Measurements from ENCODE around the gene PKN2.

Gene PKN2

GRCh38 chr1:88787023-88787903, 103.2 kb downstream of the PKN2 start:
- POLR2A ChIA-PET: no interaction called here

GRCh38 chr1:88791192-88791591, 107.1 kb downstream of the PKN2 start:
- CTCF ChIA-PET: interaction anchor here (0.6 kb wide), 1 partner anchor 193 kb away, joined by 3 read pairs; no protein-coding TSS in a partner anchor
- TF ChIP-seq PKNOX1 (IDR thresholded peaks at IDR 0.05) (no peak), ZNF384 (IDR thresholded peaks at IDR 0.05) (no peak), FOXA1 (IDR thresholded peaks at IDR 0.05) (no peak), ARNT (IDR thresholded peaks at IDR 0.05) (no peak), BHLHE40 (IDR thresholded peaks at IDR 0.05; ENCODE audit: borderline replicate concordance) (no peak), HDGF (IDR thresholded peaks at IDR 0.05; ENCODE audit: borderline replicate concordance) (no peak), LEF1 (IDR thresholded peaks at IDR 0.05; ENCODE audit: borderline replicate concordance) (no peak), NFRKB (IDR thresholded peaks at IDR 0.05) (no peak), ELF4 (IDR thresholded peaks at IDR 0.05) (no peak), SUZ12 (IDR thresholded peaks at IDR 0.05) (no peak), SP1 (IDR thresholded peaks at IDR 0.05) (no peak), FOXM1 (IDR thresholded peaks at IDR 0.05; ENCODE audit: borderline replicate concordance) (no peak), FOXK2 (IDR thresholded peaks at IDR 0.05) (no peak), L3MBTL2 (conservative IDR thresholded peaks at IDR 0.05) (no peak), CTBP1 (IDR thresholded peaks at IDR 0.05; ENCODE audit: borderline replicate concordance) (no peak), TARDBP (IDR thresholded peaks at IDR 0.05) (no peak)
- POLR2A ChIA-PET: no interaction called here
- no peak for DNase-seq (ENCODE audit: extremely low spot score)

More at GRCh38 chr1:88787023-88787903, 103.2 kb downstream of the PKN2 start:
- no peak for DNase-seq (ENCODE audit: extremely low spot score)
- TF ChIP-seq L3MBTL2 (conservative IDR thresholded peaks at IDR 0.05): no peak
- TF ChIP-seq SP1 (IDR thresholded peaks at IDR 0.05): no peak
- no peak for TF ChIP-seq CTBP1 (IDR thresholded peaks at IDR 0.05; ENCODE audit: borderline replicate concordance)
- no peak for TF ChIP-seq PKNOX1 (IDR thresholded peaks at IDR 0.05)
- TF ChIP-seq FOXA1 (IDR thresholded peaks at IDR 0.05): no peak
- TF ChIP-seq ELF4 (IDR thresholded peaks at IDR 0.05): no peak
- TF ChIP-seq FOXM1 (IDR thresholded peaks at IDR 0.05; ENCODE audit: borderline replicate concordance): no peak
- no peak for TF ChIP-seq ZNF384 (IDR thresholded peaks at IDR 0.05)
- no peak for TF ChIP-seq HDGF (IDR thresholded peaks at IDR 0.05; ENCODE audit: borderline replicate concordance)
- TF ChIP-seq SUZ12 (IDR thresholded peaks at IDR 0.05): no peak
- TF ChIP-seq ARNT (IDR thresholded peaks at IDR 0.05): no peak
- TF ChIP-seq NFRKB (IDR thresholded peaks at IDR 0.05): no peak
- CTCF ChIA-PET: no interaction called here

DNA sequence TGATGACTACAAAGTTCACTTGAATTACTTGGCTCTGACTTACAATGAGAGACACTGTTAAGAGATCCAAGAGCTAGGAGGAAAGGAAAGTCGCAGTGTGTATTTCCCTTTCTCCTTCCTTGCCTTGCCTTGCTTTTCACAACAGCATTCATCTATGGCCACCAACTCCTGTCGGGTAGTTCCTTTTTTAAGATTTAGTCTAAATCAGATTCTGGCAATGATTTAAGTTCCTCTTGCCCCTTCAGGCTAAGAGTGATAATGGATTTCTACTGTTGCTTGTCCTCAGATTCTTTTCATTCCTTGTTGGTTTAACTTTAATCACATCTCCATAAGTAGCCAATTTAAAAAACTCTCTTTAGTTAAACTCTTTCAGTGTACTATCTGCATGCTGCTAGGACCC, 115.4 kb downstream of the PKN2 start:
- POLR2A ChIA-PET: no interaction called here
- no peak for DNase-seq (ENCODE audit: extremely low spot score)
- CTCF ChIA-PET: interaction anchor here (1.6 kb wide), 1 partner anchor 10 kb away, joined by 3 read pairs; no protein-coding TSS in a partner anchor
- no peak for TF ChIP-seq LEF1 (IDR thresholded peaks at IDR 0.05; ENCODE audit: borderline replicate concordance)
- TF ChIP-seq BHLHE40 (IDR thresholded peaks at IDR 0.05; ENCODE audit: borderline replicate concordance): no peak
- no peak for TF ChIP-seq ZNF384 (IDR thresholded peaks at IDR 0.05)
- TF ChIP-seq SP1 (IDR thresholded peaks at IDR 0.05): no peak
- no peak for TF ChIP-seq CTBP1 (IDR thresholded peaks at IDR 0.05; ENCODE audit: borderline replicate concordance)
- TF ChIP-seq TARDBP (IDR thresholded peaks at IDR 0.05): no peak
- TF ChIP-seq FOXA1 (IDR thresholded peaks at IDR 0.05): no peak
- no peak for TF ChIP-seq PKNOX1 (IDR thresholded peaks at IDR 0.05)
- TF ChIP-seq FOXK2 (IDR thresholded peaks at IDR 0.05): no peak
- TF ChIP-seq HDGF (IDR thresholded peaks at IDR 0.05; ENCODE audit: borderline replicate concordance): no peak
- no peak for TF ChIP-seq NFRKB (IDR thresholded peaks at IDR 0.05)

GRCh38 chr1:88800382-88801051, 116.4 kb downstream of the PKN2 start:
- ChIA-PET POLR2A (no interaction called here), CTCF (no interaction called here)
- TF ChIP-seq HDGF (IDR thresholded peaks at IDR 0.05; ENCODE audit: borderline replicate concordance): no peak
- TF ChIP-seq ELF4 (IDR thresholded peaks at IDR 0.05): no peak
- no peak for TF ChIP-seq SP1 (IDR thresholded peaks at IDR 0.05)
- no peak for TF ChIP-seq FOXA1 (IDR thresholded peaks at IDR 0.05)
- no peak for TF ChIP-seq TARDBP (IDR thresholded peaks at IDR 0.05)
- no peak for TF ChIP-seq ZNF384 (IDR thresholded peaks at IDR 0.05)
- no peak for TF ChIP-seq CTBP1 (IDR thresholded peaks at IDR 0.05; ENCODE audit: borderline replicate concordance)
- no peak for TF ChIP-seq BHLHE40 (IDR thresholded peaks at IDR 0.05; ENCODE audit: borderline replicate concordance)
- no peak for TF ChIP-seq FOXM1 (IDR thresholded peaks at IDR 0.05; ENCODE audit: borderline replicate concordance)
- TF ChIP-seq SUZ12 (IDR thresholded peaks at IDR 0.05): no peak
- TF ChIP-seq LEF1 (IDR thresholded peaks at IDR 0.05; ENCODE audit: borderline replicate concordance): no peak
- no peak for TF ChIP-seq FOXK2 (IDR thresholded peaks at IDR 0.05)
- TF ChIP-seq NFRKB (IDR thresholded peaks at IDR 0.05): no peak
- no peak for TF ChIP-seq L3MBTL2 (conservative IDR thresholded peaks at IDR 0.05)
- no peak for TF ChIP-seq PKNOX1 (IDR thresholded peaks at IDR 0.05)
- DNase-seq (ENCODE audit: extremely low spot score): peak; percentile 60
